22Rv1 (cell line): ENCODE results near the gene DLG5.

Experiments used
- CTCF ChIP-seq: fragments of 450-650 bp; IDR thresholded peaks from 2 replicates; pipeline ENCODE4 v1.5.1; 2017; ENCODE audit warnings: mild to moderate bottlenecking
- ZFX ChIP-seq: fragments of 450-650 bp; IDR thresholded peaks from 2 replicates; pipeline ENCODE4 v1.6.1; 2017; ENCODE audit warnings: antibody characterized with exemption, borderline replicate concordance

- TF ChIP-seq CTCF: no peak
- TF ChIP-seq ZFX: no peak
These were observed 135.0 kb downstream of the DLG5 start for GRCh38 chr10:77791506-77791905.
